ENCODE measurements around the gene ABLIM1. TPM values are rescaled to one million over a fixed set of nuclear protein-coding genes. Genes with fewer than 3 reads are reported as not detected.

Gene ABLIM1
- polyA plus RNA-seq, 4 donors, result 96.4 to 113 (median 106) TPM

DNA sequence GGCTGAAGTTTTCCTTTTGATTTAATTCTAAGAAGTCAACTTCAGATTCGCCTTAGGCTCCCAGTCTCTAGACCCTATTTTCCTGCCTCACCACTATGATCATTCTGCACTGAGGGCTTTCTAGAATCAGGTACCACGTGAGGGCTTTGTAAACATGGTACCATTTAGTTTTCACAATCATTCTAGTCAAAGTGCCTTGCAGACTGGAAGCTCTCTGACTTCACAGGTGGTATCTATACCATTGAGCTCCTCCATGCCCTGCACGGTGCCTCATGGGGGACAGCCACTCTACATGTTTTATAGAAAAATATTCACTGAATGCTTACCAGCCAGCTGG lies 106.5 kb downstream of the ABLIM1 start:
- DNase-seq (ENCODE audit: low read depth in 4 of 4, low spot score in 3 of 4), result no peak

DNA sequence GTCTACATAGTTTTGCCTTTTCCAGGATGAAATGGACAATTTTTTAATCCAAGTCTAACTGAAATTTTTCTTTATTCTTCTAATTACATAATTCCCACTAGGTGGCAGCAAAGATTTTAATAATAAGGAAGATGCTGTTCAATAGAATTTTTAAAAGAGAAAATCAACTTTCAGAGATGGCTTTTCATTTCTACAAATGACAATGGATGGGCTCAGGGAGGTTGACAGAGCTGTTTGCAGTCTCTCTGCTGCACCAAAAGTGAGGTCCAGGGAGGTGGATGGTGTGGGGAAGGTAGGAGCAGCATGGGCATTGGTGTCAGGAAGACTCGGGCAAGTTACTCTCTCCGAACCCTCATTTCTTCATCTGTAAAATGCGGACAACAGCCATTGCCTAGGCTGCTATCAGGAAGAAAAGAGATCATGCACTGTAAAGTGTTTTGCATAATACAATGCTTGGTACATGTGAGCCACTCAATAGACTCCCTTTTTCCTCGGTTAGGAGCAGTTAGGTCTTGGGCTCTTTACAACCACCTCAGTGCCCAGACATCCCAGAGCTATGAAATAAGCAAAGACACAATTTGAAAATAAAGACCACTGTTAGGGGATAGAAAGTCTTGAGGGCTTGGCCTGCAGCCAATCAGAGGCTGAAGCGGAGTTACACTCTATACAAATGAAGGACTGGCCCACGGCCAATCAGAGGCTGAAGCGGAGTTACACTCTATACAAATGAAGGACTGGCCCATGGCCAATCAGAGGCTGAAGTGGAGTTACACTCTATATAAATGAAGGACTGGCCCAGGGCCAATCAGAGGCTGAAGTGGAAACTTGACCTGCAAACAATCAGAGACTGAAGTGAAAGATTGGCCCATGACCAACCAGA lies 107.1 kb downstream of the ABLIM1 start:
- DNase-seq (ENCODE audit: low read depth in 4 of 4, low spot score in 3 of 4), result peak; percentile 32 to 47 (median 42)

DNA sequence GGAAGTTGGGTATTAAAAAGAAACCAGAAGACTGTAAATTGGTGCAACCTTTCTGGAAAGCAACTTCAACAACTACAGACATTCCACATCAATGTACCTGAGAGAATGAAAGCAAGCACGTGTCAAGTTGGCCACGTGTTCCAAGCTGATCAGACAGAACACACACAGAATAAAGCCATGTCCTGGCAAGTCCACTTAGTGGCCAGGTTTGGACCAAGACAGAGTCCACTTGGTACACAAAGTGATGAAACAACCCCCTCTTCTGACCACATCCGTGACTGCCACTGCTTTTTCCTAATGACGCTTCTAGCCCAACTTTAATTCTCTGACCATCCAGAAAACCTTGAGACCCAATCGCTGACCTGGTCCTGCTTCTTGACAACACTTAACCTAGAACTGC lies 109.4 kb downstream of the ABLIM1 start:
- DNase-seq (ENCODE audit: low read depth in 4 of 4, low spot score in 3 of 4), result peak in 2 of 4 donors; percentile 28 to 31

DNA sequence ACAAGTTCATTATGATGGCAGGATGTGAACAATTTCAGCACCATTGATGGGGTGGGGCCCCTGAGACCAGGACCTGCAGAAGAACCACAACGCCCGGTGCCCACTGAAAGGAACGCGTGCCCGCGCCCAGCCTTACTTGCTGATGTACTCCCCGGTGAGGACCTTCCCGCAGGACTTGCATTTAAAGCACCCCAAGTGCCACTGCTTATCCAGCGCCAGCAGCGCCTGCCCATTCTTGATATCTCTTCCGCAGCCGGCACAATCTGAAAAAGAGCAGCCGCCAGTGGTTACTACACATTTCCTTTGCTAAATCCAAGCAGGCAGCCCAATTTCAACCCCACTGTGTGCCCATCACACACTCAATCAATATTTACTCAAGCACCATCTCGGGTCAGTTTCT lies 110.6 kb downstream of the ABLIM1 start:
- DNase-seq (ENCODE audit: low read depth in 4 of 4, low spot score in 3 of 4), result no peak

DNA sequence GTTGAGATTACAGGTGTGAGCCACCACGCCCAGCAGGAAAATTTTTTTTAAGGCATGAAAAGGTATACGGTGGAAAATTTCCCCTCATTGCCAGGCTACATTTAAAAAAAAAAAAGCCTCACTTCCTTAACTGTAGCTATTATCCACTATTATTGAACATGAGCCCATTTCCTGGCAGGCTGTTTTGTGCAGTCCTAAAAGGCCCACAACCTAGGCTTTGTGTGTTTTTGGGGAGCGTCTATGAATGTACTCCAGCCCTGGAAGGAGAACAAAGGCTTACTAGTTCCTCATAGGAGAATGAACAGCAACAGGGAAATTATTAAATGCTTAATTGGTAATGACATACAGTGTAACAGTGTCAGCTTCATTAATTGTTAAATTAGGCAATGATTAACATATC lies 111.0 kb downstream of the ABLIM1 start:
- no peak for DNase-seq (ENCODE audit: low read depth in 4 of 4, low spot score in 3 of 4)

DNA sequence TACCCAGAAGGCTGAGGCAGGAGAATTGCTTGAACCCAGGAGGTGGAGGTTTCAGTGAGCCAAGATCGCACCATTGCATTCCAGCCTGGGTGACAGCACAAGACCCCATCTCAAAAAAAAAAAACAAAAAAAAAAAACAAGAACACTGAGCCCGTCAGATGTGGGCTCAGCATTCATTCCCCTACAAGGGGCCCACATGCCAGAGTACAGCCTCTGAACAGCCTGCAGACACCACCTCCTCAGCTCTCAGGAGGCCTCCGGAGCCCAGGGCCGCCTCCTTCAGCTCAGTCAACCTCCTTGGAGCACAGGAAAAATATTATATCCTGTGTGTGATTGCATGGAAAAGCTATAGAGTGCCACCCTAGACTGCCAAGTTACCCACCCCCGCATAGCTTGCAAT lies 112.3 kb downstream of the ABLIM1 start:
- no peak for DNase-seq (ENCODE audit: low read depth in 4 of 4, low spot score in 3 of 4)

DNA sequence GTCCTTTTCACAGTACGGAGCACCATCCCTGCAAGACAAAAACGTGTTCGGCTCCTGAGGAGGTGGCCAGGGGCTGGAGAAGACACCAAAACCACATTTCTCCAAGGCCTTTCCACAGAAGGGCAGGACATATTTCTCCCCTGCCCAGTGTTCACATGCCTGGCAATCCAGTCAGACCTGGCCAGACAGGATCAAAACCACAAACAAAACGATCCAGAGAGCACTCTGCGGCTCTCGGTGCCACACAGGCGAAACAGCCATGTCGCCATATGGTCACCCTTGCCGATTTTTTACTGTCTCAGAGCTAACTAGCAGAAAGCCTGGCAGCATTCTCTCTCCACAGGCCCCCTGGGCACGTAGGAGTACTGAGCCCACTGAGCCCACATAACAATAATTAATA lies 113.0 kb downstream of the ABLIM1 start:
- no peak for DNase-seq (ENCODE audit: low read depth in 4 of 4, low spot score in 3 of 4)

DNA sequence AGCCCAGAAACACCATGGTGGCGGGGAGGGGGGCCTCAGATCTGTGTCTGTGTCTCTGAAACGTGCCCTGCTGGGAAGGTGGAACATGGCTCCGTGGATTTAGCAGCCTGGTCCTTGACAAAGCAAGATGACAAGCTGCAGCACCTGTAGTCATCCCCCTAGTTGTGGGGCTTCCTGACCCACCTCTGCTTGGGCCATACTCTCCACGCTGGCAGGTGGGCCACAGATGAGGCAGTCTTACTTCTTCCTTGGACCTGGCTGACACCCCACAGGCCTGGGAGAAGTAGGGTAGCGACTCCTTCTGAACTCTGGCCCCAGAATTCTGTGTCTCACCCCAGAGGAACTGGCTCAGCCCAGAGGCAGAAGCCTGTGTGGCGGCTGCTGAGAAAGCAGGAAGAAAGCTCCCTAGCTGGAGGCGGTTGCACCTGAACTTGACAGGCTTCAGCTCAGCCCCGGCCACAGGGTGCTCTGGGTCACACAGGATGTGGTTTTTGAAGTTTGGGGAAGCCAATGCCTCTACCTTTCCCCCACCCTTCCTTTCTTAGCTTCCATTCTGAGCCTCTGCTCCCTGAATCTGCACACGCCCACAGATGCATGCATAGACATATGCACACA lies 113.9 kb downstream of the ABLIM1 start:
- no peak for DNase-seq (ENCODE audit: low read depth in 4 of 4, low spot score in 3 of 4)

DNA sequence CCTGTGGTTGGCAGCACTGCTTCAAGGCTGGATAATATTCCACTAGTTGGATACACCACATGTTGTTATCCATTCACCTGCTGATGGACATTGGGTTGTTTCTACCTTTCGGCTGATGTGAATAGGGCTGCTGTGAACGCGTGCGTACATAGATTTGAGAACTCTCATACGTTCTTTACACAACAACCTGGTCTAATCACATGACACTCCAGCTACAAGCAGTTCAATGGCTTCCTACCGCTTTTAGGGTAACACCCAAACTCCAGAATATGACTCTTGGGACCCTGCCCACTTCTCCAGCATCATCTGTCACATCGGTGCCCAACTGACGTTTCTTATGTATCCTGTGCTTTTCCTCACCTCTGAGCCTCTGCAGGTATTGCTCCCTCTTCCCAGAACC lies 114.6 kb downstream of the ABLIM1 start:
- no peak for DNase-seq (ENCODE audit: low read depth in 4 of 4, low spot score in 3 of 4)

DNA sequence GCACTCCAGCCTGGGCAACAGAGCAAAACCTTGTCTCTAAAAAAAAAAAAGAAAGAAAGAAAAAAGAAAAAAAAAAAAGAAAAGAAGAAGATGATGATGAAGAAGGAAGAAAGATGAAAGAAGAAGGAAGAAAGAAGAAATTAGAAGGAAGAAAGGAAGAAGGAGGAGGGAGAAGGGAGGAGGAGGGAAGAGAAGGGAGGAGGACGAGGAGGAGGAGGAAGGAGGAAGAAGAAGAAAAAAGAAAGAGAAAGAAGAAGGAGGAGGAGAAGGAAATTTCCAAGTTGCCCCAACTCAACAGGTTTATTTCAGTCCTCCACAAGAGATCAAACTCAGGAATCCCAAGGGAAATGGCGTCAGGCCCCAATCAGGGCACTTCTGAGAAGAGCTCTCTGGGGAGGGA lies 115.7 kb downstream of the ABLIM1 start:
- DNase-seq (ENCODE audit: low read depth in 4 of 4, low spot score in 3 of 4), result no peak

DNA sequence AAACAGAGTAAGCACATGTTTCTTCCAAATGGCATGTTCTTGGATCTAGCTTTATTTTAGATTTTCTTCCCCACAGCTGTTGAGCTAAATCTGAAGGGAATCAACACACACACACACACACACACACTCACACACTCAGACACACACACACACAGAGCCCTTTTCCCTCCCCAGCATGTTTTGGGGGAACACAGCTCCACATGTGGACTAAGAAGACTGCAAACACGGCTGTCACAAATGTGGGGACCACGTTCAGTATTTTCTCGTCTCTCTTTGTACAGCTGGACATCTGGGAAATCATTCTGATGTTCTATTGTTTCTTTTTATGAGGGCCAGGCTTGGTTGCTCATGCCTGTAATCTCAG lies 116.3 kb downstream of the ABLIM1 start:
- no peak for DNase-seq (ENCODE audit: low read depth in 4 of 4, low spot score in 3 of 4)

DNA sequence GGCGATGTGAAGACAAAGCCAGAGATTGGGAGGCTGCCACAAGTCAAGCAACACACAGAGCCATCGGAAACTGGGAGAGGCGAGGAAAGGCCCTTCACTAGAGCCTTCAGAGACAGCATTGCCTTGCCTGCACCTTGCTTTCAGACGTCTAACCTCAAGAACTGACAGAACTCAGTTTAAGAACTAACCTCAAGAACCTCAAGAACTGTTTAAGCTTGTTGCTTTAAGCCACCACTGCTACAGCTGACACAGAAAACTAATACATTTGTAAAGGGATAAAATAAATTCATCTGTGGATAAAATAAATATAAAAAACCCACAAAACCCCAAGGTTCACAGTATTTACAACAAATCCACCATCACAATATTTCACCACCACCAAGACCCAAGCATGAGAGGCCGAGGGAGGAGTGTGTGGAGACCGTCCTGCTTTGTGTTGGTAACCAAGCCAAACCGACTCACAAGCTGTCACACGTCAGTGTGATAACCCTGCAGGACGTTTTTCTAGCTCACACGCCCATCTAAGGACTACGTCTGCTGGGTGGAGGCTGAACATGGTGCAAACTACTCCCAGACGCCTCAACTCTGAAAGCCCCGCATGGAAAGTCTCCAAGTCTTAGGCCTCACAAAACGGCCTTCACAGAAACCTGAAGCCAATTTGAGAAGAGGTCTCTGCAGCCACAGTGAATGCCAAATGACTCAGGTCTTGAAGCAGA lies 116.8 kb downstream of the ABLIM1 start:
- no peak for DNase-seq (ENCODE audit: low read depth in 4 of 4, low spot score in 3 of 4)

DNA sequence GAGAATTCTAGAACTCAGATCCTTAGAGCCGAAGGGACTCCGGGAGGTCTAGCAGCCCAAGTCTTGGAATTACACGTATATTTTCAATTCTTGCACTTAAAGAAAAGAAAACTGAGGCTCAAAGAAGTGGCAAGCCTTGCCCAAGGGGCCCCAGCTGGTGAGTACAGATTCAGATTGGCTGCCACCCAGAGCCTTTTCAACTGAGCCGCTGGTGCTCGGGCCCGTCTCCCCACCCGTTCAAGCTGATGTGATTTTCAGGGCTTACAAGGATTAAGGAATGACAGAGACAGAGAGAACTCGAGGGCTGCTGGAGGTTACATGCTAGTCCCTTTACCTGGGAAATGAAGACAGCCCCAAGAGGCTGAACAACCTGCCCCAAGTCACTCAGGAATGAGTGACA lies 117.8 kb downstream of the ABLIM1 start:
- no peak for DNase-seq (ENCODE audit: low read depth in 4 of 4, low spot score in 3 of 4)

DNA sequence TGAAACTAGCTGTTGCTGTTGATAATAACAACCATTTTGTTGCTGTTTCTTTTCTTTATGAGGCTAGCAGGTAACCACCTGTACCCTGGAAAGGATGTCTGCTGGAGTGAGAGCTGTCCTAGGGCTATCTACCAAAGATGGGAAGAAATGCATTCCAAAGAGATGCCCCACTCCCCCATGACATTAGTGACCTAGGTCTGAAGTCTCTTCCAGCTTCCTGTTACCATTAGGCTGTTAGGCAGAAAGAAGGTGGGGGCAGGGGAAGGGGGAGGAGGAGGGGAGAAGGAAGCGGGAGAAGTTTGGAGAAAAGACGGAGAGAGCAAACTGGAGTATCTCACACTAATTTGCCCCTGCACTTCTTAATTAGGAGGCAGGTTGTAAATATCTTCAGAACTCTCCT lies 118.5 kb downstream of the ABLIM1 start:
- DNase-seq (ENCODE audit: low read depth in 4 of 4, low spot score in 3 of 4), result no peak

DNA sequence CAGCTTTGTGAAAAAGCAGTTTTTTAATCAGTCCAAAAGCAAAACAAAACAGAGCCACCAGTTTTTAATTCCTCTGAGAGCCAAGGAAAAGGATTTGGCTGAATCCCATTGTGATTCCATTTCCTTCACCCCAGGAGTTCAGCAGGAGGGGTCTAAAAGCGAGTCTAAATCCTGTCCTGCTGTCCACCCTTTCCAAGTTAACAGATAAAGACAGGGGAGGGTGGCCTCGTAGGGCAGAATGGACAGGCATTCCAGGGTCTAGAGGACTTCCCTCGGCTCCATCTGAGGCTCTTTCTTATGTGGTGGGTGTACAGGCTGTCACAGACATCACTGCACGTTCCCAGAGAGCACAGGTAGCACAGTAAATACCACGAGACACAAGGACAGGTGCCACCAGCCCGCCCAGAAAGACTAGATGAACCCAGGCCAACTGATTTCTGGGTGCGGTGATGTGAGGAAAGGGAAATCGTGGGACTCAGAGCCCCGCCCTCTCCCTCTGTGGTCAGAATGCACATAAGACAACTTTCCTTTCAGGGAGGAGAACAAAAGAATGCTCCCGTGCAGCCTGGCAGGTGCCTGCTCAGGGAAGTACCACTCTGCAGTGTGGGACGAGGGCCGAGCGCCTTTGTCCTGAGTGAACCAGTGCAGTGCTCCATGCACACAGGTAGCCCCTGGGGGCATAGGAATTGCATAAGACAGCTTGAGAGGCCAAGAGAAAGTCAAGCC lies 119.7 kb downstream of the ABLIM1 start:
- DNase-seq (ENCODE audit: low read depth in 4 of 4, low spot score in 3 of 4), result no peak

DNA sequence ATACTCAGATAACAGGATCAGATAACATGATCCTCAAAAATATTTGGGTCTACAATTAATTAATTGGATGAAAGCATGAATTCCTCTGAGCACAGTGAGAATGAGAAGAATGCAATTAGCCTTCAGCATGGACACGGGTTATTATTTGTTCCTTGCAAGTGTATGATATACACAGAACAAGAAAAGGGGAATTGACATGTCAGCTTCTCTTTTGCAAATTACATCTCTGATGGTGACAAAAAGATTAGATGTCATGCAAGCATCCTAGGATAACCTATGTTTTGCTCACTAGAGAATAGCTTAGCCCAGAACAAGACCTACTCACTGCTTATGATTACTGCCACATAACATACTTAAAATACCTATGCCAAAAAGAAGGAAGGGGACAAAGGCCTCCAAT lies 120.3 kb downstream of the ABLIM1 start:
- no peak for DNase-seq (ENCODE audit: low read depth in 4 of 4, low spot score in 3 of 4)

DNA sequence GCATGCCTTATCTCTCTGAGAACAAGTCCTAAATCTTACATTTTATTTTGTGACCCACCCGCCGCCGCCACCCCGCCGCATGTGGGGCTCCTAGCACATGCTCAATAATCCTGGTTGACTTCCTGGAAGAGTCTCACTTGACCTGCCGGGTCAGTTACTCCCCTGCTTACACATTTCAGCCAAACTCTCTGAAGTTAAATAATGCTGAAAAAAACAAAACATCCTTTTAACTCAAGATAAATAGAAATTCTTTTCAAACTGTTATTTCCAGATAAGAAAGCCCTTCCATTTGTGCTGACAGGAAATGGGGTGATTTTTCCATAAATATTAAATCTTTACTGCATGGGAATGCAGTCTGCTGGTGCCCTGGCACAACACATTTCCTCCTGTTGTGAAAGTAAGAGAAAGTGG lies 123.5 kb downstream of the ABLIM1 start:
- DNase-seq (ENCODE audit: low read depth in 4 of 4, low spot score in 3 of 4), result no peak

DNA sequence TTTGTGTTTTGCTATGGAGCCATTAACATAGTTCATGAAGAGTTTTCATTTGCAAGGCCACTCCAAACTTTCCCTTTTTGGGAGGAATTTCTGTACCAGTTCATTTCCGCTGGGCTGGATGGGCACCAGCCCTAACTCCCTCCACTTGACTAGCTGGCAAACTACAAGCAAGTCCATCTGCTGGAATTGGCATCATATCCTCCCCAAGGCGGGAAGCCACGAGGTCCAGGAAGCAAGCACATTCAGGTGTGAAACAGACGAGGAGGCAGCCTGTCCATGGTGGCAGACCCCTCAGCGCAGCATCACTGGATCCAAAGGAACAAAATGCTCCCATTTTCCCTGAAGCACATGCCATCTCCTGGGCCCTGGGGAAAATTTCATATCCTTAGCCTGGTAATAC lies 125.8 kb downstream of the ABLIM1 start:
- DNase-seq (ENCODE audit: low read depth in 4 of 4, low spot score in 3 of 4), result no peak

DNA sequence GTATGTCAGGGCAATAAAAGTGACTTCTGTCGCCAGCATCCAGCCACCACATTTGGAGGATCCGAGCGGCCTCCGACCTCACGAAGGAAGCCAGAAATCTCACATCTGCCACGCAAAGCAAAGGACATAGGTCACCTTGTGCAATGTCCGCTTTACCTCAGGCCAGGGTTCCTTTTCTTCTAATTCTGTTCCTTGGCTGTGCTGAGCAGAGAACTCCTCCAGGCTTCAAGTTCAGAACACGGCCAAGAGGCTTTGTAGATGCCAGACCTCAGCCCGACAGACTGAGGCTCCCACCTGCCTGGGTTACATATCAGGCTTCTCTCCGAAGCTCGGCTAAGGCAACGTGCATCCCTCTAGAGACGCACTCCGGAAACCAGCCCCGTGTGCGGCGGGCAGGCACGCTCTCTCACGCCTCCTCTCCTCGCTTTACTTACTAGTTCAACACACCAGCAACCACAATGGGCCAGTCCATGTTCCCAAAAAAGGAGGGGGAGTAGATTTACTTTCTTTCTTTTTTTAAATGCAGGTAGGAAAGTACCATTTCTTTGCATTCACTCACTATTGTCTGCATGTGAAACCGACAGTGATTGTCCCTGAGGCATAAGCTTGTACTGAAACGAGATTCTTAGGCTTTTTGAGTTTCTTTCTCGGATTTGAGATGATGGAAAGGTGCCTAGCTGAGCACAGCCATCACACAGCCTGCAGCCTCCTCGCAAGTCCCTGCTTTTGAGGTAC lies 131.4 kb downstream of the ABLIM1 start:
- peak; percentile 67 to 85 (median 76) for DNase-seq (ENCODE audit: low read depth in 4 of 4, low spot score in 3 of 4)

DNA sequence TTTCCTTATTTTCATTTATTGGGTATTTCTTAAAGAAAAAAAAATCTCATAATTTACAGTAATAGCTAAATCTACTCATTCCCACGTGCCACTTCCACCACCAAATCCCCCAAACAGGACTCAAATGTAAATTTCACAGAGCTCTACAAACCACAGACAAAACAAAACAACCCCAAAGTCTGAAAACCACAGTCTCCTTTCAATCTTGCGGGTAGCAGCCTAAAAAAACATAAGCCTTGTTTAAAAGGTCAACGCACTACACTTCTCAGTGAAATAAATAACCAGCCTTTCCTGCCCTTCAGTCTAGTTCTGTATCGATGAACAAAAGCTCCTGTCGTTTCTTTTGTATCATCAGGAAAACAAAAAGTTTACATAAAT lies 132.0 kb downstream of the ABLIM1 start:
- no peak for DNase-seq (ENCODE audit: low read depth in 4 of 4, low spot score in 3 of 4)
